Colonic mucosa (tissue), 4 donors: ENCODE measurements around the gene ARHGEF12. TPM values are rescaled to one million over a fixed set of nuclear protein-coding genes. Genes with fewer than 3 reads are reported as not detected.
A peak's percentile ranks its signal among the peaks of the same experiment; 100 is the strongest.

Source experiments
- DNase-seq: peaks from one replicate; pipeline ENCODE4 v3.0.0-alpha.2; 2020
- H3K27ac ChIP-seq: fragments of 200-600 bp; one replicate; pipeline ENCODE4 v1.8.0; 2021
- H3K27me3 ChIP-seq: fragments of 200-600 bp; one replicate; pipeline ENCODE4 v1.8.0; 2021
- H3K36me3 ChIP-seq: fragments of 200-600 bp; one replicate; pipeline ENCODE4 v1.8.0; 2021
- H3K4me1 ChIP-seq: fragments of 200-600 bp; one replicate; pipeline ENCODE4 v1.8.0; 2021; ENCODE audit warnings: mild to moderate bottlenecking
- H3K4me3 ChIP-seq: fragments of 200-600 bp; one replicate; pipeline ENCODE4 v1.8.0; 2021
- H3K9ac ChIP-seq, 2 donors: one replicate each; pipeline ENCODE4 v1.7.0; 2013; ENCODE audit warnings: control low read depth in 2 of 2, low read depth in 2 of 2, low read length in 2 of 2
- H3K9me3 ChIP-seq: fragments of 200-600 bp; one replicate; pipeline ENCODE4 v1.8.0; 2021
- intact Hi-C: fragments of 100-400 bp; cut with DNase I; formaldehyde crosslinking; loops from one replicate; pipeline ENCODE4 v1.14.1; 2022
- total RNA-seq, 2 donors: library from RNA; stranded (reverse); fragmentation: NEBNext Ultra II Directional in 1 of 2; extraction: Animal tissue kit (Norgen Biotek cat#: 25700) in 1 of 2; gene quantifications; one replicate each; pipeline ENCODE4 v1.2.1, GENCODE V29; 2021
- TF ChIP-seq, protein P1 (sequence below): fragments of 200-600 bp; IDR thresholded peaks from one replicate; pipeline ENCODE4 v1.8.0; 2022; ENCODE audit warnings: antibody characterized with exemption, mild to moderate bottlenecking
- donor health status: healthy.
- donor health status: DM: no; HTN: no; CAD: no.
- donor health status: DM: no; HTN: no; CAD: no.

ARHGEF12 gene
- total RNA-seq, 2 donors from 2014 or later = 66.7 to 103 TPM

- no peak for DNase-seq
- intact Hi-C loops = no loop called here
- H3K4me1 ChIP-seq = peaks cover 14% of the 10 kb centered on the region
- no peak overlapping the region for H3K27ac ChIP-seq
- H3K4me3 ChIP-seq = no peak overlapping the region
- H3K27me3 ChIP-seq = no peaks in the 10 kb centered on the region
- TF ChIP-seq, protein P1, sequence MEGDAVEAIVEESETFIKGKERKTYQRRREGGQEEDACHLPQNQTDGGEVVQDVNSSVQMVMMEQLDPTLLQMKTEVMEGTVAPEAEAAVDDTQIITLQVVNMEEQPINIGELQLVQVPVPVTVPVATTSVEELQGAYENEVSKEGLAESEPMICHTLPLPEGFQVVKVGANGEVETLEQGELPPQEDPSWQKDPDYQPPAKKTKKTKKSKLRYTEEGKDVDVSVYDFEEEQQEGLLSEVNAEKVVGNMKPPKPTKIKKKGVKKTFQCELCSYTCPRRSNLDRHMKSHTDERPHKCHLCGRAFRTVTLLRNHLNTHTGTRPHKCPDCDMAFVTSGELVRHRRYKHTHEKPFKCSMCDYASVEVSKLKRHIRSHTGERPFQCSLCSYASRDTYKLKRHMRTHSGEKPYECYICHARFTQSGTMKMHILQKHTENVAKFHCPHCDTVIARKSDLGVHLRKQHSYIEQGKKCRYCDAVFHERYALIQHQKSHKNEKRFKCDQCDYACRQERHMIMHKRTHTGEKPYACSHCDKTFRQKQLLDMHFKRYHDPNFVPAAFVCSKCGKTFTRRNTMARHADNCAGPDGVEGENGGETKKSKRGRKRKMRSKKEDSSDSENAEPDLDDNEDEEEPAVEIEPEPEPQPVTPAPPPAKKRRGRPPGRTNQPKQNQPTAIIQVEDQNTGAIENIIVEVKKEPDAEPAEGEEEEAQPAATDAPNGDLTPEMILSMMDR = no peak
- no peak overlapping the region for H3K9ac ChIP-seq
- H3K9me3 ChIP-seq = no peaks in the 10 kb centered on the region
- H3K36me3 ChIP-seq = no peaks in the 10 kb centered on the region
Observed at GRCh38 chr11:120343429-120343828, 7.2 kb downstream of the ARHGEF12 start.

DNA sequence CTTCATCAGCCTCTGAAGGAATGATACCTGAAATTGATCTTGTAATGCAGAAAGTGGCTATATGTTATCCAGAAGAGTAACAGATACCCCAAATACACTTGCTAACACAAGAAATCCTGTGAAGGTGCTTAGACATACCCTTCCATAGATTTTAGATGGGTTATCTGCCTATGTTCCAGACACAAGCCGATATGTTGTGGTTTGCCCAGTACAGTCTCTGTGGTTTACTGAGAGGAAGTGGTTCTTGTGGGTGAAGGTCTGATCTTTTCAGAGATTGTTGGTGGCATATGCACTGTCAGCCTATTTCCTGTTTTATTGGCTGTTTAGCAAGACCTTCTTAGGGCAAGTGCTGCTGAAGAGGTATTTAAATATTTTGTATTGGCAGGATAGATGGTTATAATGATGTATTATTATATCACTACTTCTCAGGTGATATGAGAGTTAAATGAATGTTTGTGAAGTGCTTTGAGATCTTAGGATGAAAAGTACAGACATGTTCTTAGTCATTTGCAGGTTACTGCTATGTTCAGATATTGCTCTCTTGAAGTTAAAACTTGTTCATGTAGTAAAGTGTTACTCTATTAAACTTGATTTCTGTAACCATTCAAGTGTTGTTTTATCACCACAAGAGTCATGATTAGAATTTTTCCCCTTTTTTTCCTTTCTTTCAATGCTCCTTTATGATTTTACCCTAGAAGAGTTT is 8.2 kb downstream of the ARHGEF12 start:
- peak; percentile 51 for DNase-seq
- H3K4me3 ChIP-seq = no peak overlapping the region
- H3K9ac ChIP-seq = no peak overlapping the region
- peaks cover 14% of the 10 kb centered on the region for H3K4me1 ChIP-seq
- H3K36me3 ChIP-seq = no peaks in the 10 kb centered on the region
- H3K9me3 ChIP-seq = no peaks in the 10 kb centered on the region
- intact Hi-C loops = no loop called here
- TF ChIP-seq, protein P1 = no peak
- no peaks in the 10 kb centered on the region for H3K27me3 ChIP-seq
- no peak overlapping the region for H3K27ac ChIP-seq

GRCh38 chr11:120346233-120346632 is 10.0 kb downstream of the ARHGEF12 start:
- H3K27me3 ChIP-seq = no peaks in the 10 kb centered on the region
- TF ChIP-seq, protein P1 = no peak
- intact Hi-C loops = no loop called here
- H3K27ac ChIP-seq = no peak overlapping the region
- H3K9ac ChIP-seq = no peak overlapping the region
- no peak for DNase-seq
- no peak overlapping the region for H3K4me3 ChIP-seq
- no peaks in the 10 kb centered on the region for H3K36me3 ChIP-seq
- peaks cover 10% of the 10 kb centered on the region for H3K4me1 ChIP-seq
- no peaks in the 10 kb centered on the region for H3K9me3 ChIP-seq

- H3K27me3 ChIP-seq = no peaks in the 10 kb centered on the region
- intact Hi-C loops = no loop called here
- TF ChIP-seq, protein P1 = no peak
- no peaks in the 10 kb centered on the region for H3K36me3 ChIP-seq
- no peak for DNase-seq
- peaks cover 7% of the 10 kb centered on the region for H3K4me1 ChIP-seq
- H3K9me3 ChIP-seq = no peaks in the 10 kb centered on the region
- no peak overlapping the region for H3K9ac ChIP-seq
- H3K27ac ChIP-seq = no peak overlapping the region
- no peak overlapping the region for H3K4me3 ChIP-seq
Observed at GRCh38 chr11:120350637-120351036, 14.4 kb downstream of the ARHGEF12 start.

DNA sequence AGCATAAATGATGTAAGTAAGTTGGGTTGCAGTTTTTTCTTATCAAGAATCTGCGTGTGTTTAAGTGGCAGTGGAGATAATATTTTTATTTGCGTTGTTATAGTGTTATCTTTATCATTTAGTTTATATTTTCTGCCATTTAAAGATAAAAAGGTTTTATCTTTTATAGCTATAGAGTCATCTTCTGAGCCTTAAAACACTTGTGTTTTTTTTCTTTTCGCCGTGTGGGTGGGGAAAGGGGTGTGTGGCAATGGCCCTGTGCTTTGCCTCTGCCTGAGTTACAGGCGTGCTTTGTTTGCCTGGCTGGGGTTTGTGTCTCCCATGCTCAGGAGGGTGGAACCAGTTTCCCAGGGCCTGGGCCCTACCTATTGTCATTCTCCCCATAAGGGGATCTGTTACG is 16.2 kb downstream of the ARHGEF12 start:
- no peaks in the 10 kb centered on the region for H3K27me3 ChIP-seq
- H3K9me3 ChIP-seq = no peaks in the 10 kb centered on the region
- no peak overlapping the region for H3K27ac ChIP-seq
- no peaks in the 10 kb centered on the region for H3K36me3 ChIP-seq
- H3K9ac ChIP-seq = no peak overlapping the region
- H3K4me1 ChIP-seq = peaks cover 7% of the 10 kb centered on the region
- peak; percentile 40 for DNase-seq
- TF ChIP-seq, protein P1 = no peak
- intact Hi-C loops = no loop called here
- no peak overlapping the region for H3K4me3 ChIP-seq
